Measurements from ENCODE around the gene OR56B1.

Gene OR56B1

GRCh38 chr11:5737091-5737490 is 843 bp downstream of the OR56B1 start:
- no peak for DNase-seq

GRCh38 chr11:5737670-5738392 is 1.6 kb downstream of the OR56B1 start:
- no peak for DNase-seq

- no peak for DNase-seq
Observed at GRCh38 chr11:5738431-5738830, 2.2 kb downstream of the OR56B1 start.

- no peak for DNase-seq
Observed at GRCh38 chr11:5746614-5747013, 10.4 kb downstream of the OR56B1 start.

GRCh38 chr11:5749836-5750235 is 13.6 kb downstream of the OR56B1 start:
- DNase-seq: no peak

GRCh38 chr11:5753943-5754342 is 17.7 kb downstream of the OR56B1 start, which contains the start of gene OR52N4:
Gene OR52N4, plus strand, starts transcription at chr11:5754243. Its CDS starts 498 bp downstream, at chr11:5754741.
- DNase-seq: no peak

GRCh38 chr11:5767056-5767455 is 30.8 kb downstream of the OR56B1 start:
- no peak for DNase-seq

GRCh38 chr11:5783255-5783654 is 47.0 kb downstream of the OR56B1 start, which contains the start of gene OR52N5:
Gene OR52N5, minus strand, starts transcription at chr11:5783355. Its CDS starts 4,721 bp downstream, at chr11:5778634.
- DNase-seq: no peak
